H9 (cell line): Measurements from ENCODE around the gene ZNF283. TPM values are rescaled to one million over a fixed set of nuclear protein-coding genes. Genes with fewer than 3 reads are reported as not detected.

Experiments
- DNase-seq: peaks from one replicate; pipeline ENCODE4 v3.0.0-alpha.2; 2017
- H2AFZ ChIP-seq: one replicate; pipeline ENCODE4 v1.6.1; 2013; ENCODE audit warnings: mild to moderate bottlenecking, low read length, control low read depth, moderate library complexity
- H2AK5ac ChIP-seq: 2 replicates; pipeline ENCODE4 v1.6.1; 2013; ENCODE audit warnings: low read length, control low read depth, mixed read lengths; ENCODE audit not compliant: insufficient read length
- H2BK120ac ChIP-seq: one replicate; pipeline ENCODE4 v1.6.1; 2013; ENCODE audit warnings: low read depth, mild to moderate bottlenecking, low read length, control low read depth, inconsistent platforms; ENCODE audit not compliant: poor library complexity, severe bottlenecking
- H2BK12ac ChIP-seq: 2 replicates; pipeline ENCODE4 v1.6.1; 2013; ENCODE audit warnings: low read length, control low read depth, mixed read lengths, low read depth; ENCODE audit not compliant: insufficient read length
- H2BK15ac ChIP-seq: 2 replicates; pipeline ENCODE4 v1.6.1; 2013; ENCODE audit warnings: low read depth, low read length, control low read depth
- H2BK20ac ChIP-seq: one replicate; pipeline ENCODE4 v1.6.1; 2013; ENCODE audit warnings: low read depth, mild to moderate bottlenecking, low read length, control low read depth, inconsistent platforms; ENCODE audit not compliant: poor library complexity, severe bottlenecking
- H2BK5ac ChIP-seq: 2 replicates; pipeline ENCODE4 v1.6.1; 2013; ENCODE audit warnings: low read length, control low read depth, mixed read lengths; ENCODE audit not compliant: insufficient read length
- H3K14ac ChIP-seq: 2 replicates; pipeline ENCODE4 v1.6.1; 2013; ENCODE audit warnings: low read length, control low read depth; ENCODE audit not compliant: insufficient read depth
- H3K18ac ChIP-seq: 2 replicates; pipeline ENCODE4 v1.6.1; 2013; ENCODE audit warnings: low read depth, mild to moderate bottlenecking, mixed read lengths, low read length, control low read depth; ENCODE audit not compliant: insufficient read length
- H3K23ac ChIP-seq: 2 replicates; pipeline ENCODE4 v1.6.1; 2013; ENCODE audit warnings: low read length, control low read depth, mixed read lengths, low read depth; ENCODE audit not compliant: insufficient read length
- H3K23me2 ChIP-seq: 2 replicates; pipeline ENCODE4 v1.6.1; 2013; ENCODE audit warnings: low read depth, mild to moderate bottlenecking, mixed read lengths, low read length, control low read depth; ENCODE audit not compliant: insufficient read length, poor library complexity, severe bottlenecking
- H3K27ac ChIP-seq: 2 replicates; pipeline ENCODE4 v1.5.1; 2013; ENCODE audit warnings: low read length, control low read depth, mixed read lengths, low read depth; ENCODE audit not compliant: insufficient read length
- H3K27me3 ChIP-seq: 2 replicates; pipeline ENCODE4 v1.6.1; 2013; ENCODE audit warnings: low read length, control low read depth, inconsistent platforms; ENCODE audit not compliant: insufficient read depth
- H3K4ac ChIP-seq: 2 replicates; pipeline ENCODE4 v1.6.1; 2013; ENCODE audit warnings: low read depth, mild to moderate bottlenecking, control low read depth, inconsistent platforms, low read length, moderate library complexity
- H3K4me1 ChIP-seq: 2 replicates; pipeline ENCODE4 v1.6.1; 2013; ENCODE audit warnings: low read length, control low read depth, inconsistent platforms; ENCODE audit not compliant: insufficient read depth
- H3K4me2 ChIP-seq: 2 replicates; pipeline ENCODE4 v1.6.1; 2013; ENCODE audit warnings: low read length, control low read depth, mixed read lengths; ENCODE audit not compliant: insufficient read length, insufficient read depth
- H3K56ac ChIP-seq: 2 replicates; pipeline ENCODE4 v1.6.1; 2013; ENCODE audit warnings: low read depth, mild to moderate bottlenecking, mixed read lengths, low read length, control low read depth; ENCODE audit not compliant: insufficient read length
- H3K79me1 ChIP-seq: 2 replicates; pipeline ENCODE4 v1.6.1; 2013; ENCODE audit warnings: low read depth, mild to moderate bottlenecking, moderate library complexity, low read length, control low read depth, inconsistent platforms; ENCODE audit not compliant: insufficient read depth, poor library complexity, severe bottlenecking
- H3K79me2 ChIP-seq: 2 replicates; pipeline ENCODE4 v1.6.1; 2013; ENCODE audit warnings: low read length, control low read depth, inconsistent platforms; ENCODE audit not compliant: insufficient read depth
- H3K9ac ChIP-seq: 2 replicates; pipeline ENCODE4 v1.6.1; 2013; ENCODE audit warnings: low read length, control low read depth, mixed read lengths; ENCODE audit not compliant: insufficient read length; ENCODE audit errors: extremely low read depth
- H3K9me3 ChIP-seq: one replicate; pipeline ENCODE4 v1.6.1; 2013; ENCODE audit warnings: low read depth, low read length, inconsistent platforms; ENCODE audit not compliant: control insufficient read depth
- H3T11ph ChIP-seq: one replicate; pipeline ENCODE4 v1.6.1; 2013; ENCODE audit warnings: mild to moderate bottlenecking, low read length, control low read depth, inconsistent platforms
- H4K20me1 ChIP-seq: one replicate; pipeline ENCODE4 v1.6.1; 2013; ENCODE audit not compliant: control insufficient read depth, insufficient read length, insufficient read depth
- H4K5ac ChIP-seq: 2 replicates; pipeline ENCODE4 v1.6.1; 2013; ENCODE audit warnings: low read depth, mild to moderate bottlenecking, mixed read lengths, low read length, control low read depth; ENCODE audit not compliant: insufficient read length
- H4K8ac ChIP-seq: replicated peaks from 2 replicates; pipeline ENCODE4 v1.6.1; 2013; ENCODE audit warnings: low read length, control low read depth, mixed read lengths, low read depth; ENCODE audit not compliant: insufficient read length
- H4K91ac ChIP-seq: 2 replicates; pipeline ENCODE4 v1.6.1; 2013; ENCODE audit warnings: low read depth, mild to moderate bottlenecking, moderate library complexity, mixed read lengths, low read length, control low read depth; ENCODE audit not compliant: insufficient read length
- H3K27ac Mint-ChIP-seq, 3 experiments: 2 replicates in 2 of 3; 3 replicates in 1 of 3; pipeline ENCODE4 v1.8.0; 2020 to 2021; ENCODE audit warnings: mixed read lengths in 3 of 3, mild to moderate bottlenecking in 1 of 3, moderate library complexity in 1 of 3
- H3K27me3 Mint-ChIP-seq: 2 replicates; pipeline ENCODE4 v1.8.0; 2021; ENCODE audit warnings: low read depth, mild to moderate bottlenecking, moderate library complexity, mixed read lengths
- H3K36me3 Mint-ChIP-seq, 3 experiments: 2 replicates in 2 of 3; 3 replicates in 1 of 3; pipeline ENCODE4 v1.8.0; 2020 to 2021; ENCODE audit warnings: low read depth in 3 of 3, mixed read lengths in 3 of 3; ENCODE audit not compliant: insufficient read depth in 1 of 3
- H3K4me1 Mint-ChIP-seq, 2 experiments: 2 replicates each; pipeline ENCODE4 v1.8.0; 2020; ENCODE audit warnings: mixed read lengths in 2 of 2
- H3K4me3 Mint-ChIP-seq, 2 experiments: 2 replicates in 1 of 2; 3 replicates in 1 of 2; pipeline ENCODE4 v1.8.0; 2020 to 2021; ENCODE audit warnings: mild to moderate bottlenecking in 2 of 2, mixed read lengths in 2 of 2, moderate library complexity in 1 of 2
- H3K9me3 Mint-ChIP-seq, 2 experiments: 2 replicates in 1 of 2; 3 replicates in 1 of 2; pipeline ENCODE4 v1.8.0; 2020; ENCODE audit warnings: mild to moderate bottlenecking in 2 of 2, mixed read lengths in 2 of 2, moderate library complexity in 1 of 2
- WGBS: extraction: QIAGEN DNeasy Blood & Tissue Kit; methylation state at CpG from one replicate; pipeline ENCODE4 v1.1.7; 2013; ENCODE audit warnings: missing lambda C conversion rate, low lambda C conversion rate, mixed read lengths; ENCODE audit not compliant: insufficient read length; ENCODE audit errors: extremely low coverage; 5-methylcytosine and 5-hydroxymethylcytosine counted together
- total RNA-seq: library from RNA; stranded (reverse); gene quantifications from 2 replicates; pipeline ENCODE4 v1.2.1, GENCODE V29; 2021
- TF ChIP-seq, protein P1 (sequence below): fragments of 200-600 bp; sonication (generic); conservative IDR thresholded peaks from 3 replicates; pipeline ENCODE4 v1.8.0; 2021; ENCODE audit warnings: antibody characterized with exemption, mild to moderate bottlenecking

The ZNF283 gene
- total RNA-seq, 1 experiment from 2014 or later: 10.4 TPM

- Histone ChIP-seq H3T11ph (no peak overlapping the region), H3K9ac (no peak overlapping the region), H3K27me3 (no peaks in the 10 kb centered on the region), H3K4me1 (no peaks in the 10 kb centered on the region), H2BK120ac (no peak overlapping the region), H2AK5ac (no peak overlapping the region), H3K18ac (no peak overlapping the region), H3K79me1 (no peaks in the 10 kb centered on the region), H3K9me3 (no peaks in the 10 kb centered on the region), H2BK20ac (no peak overlapping the region), H4K91ac (no peak overlapping the region), H3K23ac (no peak overlapping the region), H3K79me2 (no peaks in the 10 kb centered on the region), H3K14ac (no peak overlapping the region), H3K4me2 (no peak overlapping the region), H2BK12ac (no peak overlapping the region), H3K27ac (no peak overlapping the region), H3K23me2 (no peaks in the 10 kb centered on the region), H4K8ac (no peak overlapping the region), H3K4ac (no peak overlapping the region), H4K5ac (no peak overlapping the region), H2AFZ (no peak overlapping the region), H4K20me1 (no peaks in the 10 kb centered on the region), H2BK15ac (no peak overlapping the region), H2BK5ac (no peak overlapping the region), H3K56ac (no peak overlapping the region)
- Mint-ChIP-seq H3K27ac (no peak overlapping the region), H3K36me3 (no peaks in the 10 kb centered on the region; a peak in 1 of 7 replicates), H3K27me3 (peaks cover 12% of the 10 kb centered on the region; the same call in 1 of the 2 replicates), H3K9me3 (no peaks in the 10 kb centered on the region; a peak in 1 of 5 replicates), H3K4me3 (no peak overlapping the region; a peak in 1 of 5 replicates), H3K4me1 (peaks cover 13 to 21% of the 10 kb centered on the region in 2 experiments)
- TF ChIP-seq, protein P1, sequence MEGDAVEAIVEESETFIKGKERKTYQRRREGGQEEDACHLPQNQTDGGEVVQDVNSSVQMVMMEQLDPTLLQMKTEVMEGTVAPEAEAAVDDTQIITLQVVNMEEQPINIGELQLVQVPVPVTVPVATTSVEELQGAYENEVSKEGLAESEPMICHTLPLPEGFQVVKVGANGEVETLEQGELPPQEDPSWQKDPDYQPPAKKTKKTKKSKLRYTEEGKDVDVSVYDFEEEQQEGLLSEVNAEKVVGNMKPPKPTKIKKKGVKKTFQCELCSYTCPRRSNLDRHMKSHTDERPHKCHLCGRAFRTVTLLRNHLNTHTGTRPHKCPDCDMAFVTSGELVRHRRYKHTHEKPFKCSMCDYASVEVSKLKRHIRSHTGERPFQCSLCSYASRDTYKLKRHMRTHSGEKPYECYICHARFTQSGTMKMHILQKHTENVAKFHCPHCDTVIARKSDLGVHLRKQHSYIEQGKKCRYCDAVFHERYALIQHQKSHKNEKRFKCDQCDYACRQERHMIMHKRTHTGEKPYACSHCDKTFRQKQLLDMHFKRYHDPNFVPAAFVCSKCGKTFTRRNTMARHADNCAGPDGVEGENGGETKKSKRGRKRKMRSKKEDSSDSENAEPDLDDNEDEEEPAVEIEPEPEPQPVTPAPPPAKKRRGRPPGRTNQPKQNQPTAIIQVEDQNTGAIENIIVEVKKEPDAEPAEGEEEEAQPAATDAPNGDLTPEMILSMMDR: no peak
- WGBS: no CpG with 5 or more reads among the region's 8 CpGs
- no peak for DNase-seq
Observed at GRCh38 chr19:43783636-43784035, 43.5 kb upstream of the ZNF283 start.
